ENCODE data around the gene SLC6A6.

SLC6A6 gene

GRCh38 chr3:14402304-14402811 lies at the start of gene SLC6A6:
SLC6A6 (plus strand) TSS chr3:14402606; CDS start chr3:14443635, 41,029 bp downstream.
- peak; percentile 92 for DNase-seq (ENCODE audit: low read depth)
- peak within 1 kb of the TSS; percentile 84 for H3K4me3 ChIP-seq (ENCODE audit: low read depth, low read length)

GRCh38 chr3:14353502-14353901 lies 48.9 kb upstream of the SLC6A6 start:
- no peak for DNase-seq (ENCODE audit: low read depth)
- H3K4me3 ChIP-seq (ENCODE audit: low read depth, low read length) = no peak overlapping the region

DNA sequence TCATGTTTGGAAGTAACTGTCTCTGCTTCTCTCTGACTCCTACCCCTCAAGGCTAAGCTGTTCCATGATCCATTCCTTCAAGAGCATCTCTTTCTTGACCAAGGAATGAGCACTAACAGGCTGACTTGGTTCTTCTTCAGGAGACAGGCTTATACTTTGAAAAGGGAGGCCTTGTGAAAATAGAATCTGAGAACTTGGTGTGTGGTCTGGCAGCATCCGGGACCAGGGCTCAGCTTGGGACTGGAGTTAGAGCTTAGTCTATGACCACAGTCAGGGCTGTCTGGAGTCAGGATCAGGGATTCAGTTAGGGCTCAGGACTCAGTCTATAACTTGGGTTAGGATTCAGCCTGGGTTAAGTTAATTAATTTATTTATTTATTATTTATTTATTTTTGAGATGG lies 44.9 kb upstream of the SLC6A6 start:
- DNase-seq (ENCODE audit: low read depth) = no peak
- H3K4me3 ChIP-seq (ENCODE audit: low read depth, low read length) = no peak overlapping the region

GRCh38 chr3:14358426-14359211 lies 43.8 kb upstream of the SLC6A6 start:
- no peak for DNase-seq (ENCODE audit: low read depth)
- no peak overlapping the region for H3K4me3 ChIP-seq (ENCODE audit: low read depth, low read length)

GRCh38 chr3:14359348-14359747 lies 43.1 kb upstream of the SLC6A6 start:
- DNase-seq (ENCODE audit: low read depth) = no peak
- H3K4me3 ChIP-seq (ENCODE audit: low read depth, low read length) = no peak overlapping the region

DNA sequence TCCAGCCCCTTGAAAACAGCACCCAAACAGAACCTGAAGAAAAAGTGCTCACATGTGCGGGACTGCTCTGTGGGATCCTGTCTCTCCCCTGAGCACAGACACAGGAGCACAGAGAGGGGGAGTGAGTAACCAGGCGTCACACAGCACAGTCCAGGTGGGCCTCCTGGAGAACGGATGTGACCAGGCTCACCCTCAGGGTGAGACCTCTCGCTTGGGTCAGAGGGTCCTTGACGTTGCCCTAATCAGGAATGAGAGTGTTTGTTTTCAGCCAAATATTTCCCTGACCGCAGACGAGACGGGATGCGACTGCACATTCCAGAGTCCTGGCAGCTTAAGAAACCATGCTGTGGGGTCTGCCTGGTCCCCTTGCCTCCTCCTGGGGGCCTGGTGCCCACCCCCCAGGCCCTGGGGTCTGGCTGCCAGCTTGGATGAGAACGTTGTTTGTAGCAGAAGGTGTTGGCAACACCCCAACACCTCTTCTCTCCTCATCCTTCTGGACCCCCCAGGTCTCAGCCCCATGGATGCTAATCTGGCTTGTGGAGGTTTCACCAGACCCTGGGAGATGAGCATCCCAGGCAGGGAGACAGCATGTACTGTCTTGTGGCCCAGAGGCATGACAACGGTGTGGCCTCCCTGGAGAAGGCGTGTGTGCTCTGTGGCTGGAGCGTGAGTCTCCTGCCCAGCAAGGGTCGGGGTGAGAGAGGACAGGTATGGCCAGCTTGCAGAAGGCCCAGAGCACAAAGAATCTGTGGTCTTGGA lies 42.1 kb upstream of the SLC6A6 start:
- H3K4me3 ChIP-seq (ENCODE audit: low read depth, low read length) = no peak overlapping the region
- DNase-seq (ENCODE audit: low read depth) = no peak

- H3K4me3 ChIP-seq (ENCODE audit: low read depth, low read length) = no peak overlapping the region
- DNase-seq (ENCODE audit: low read depth) = no peak
These were observed 41.2 kb upstream of the SLC6A6 start for GRCh38 chr3:14361068-14361677.

GRCh38 chr3:14362890-14363289 lies 39.5 kb upstream of the SLC6A6 start:
- no peak overlapping the region for H3K4me3 ChIP-seq (ENCODE audit: low read depth, low read length)
- DNase-seq (ENCODE audit: low read depth) = no peak

DNA sequence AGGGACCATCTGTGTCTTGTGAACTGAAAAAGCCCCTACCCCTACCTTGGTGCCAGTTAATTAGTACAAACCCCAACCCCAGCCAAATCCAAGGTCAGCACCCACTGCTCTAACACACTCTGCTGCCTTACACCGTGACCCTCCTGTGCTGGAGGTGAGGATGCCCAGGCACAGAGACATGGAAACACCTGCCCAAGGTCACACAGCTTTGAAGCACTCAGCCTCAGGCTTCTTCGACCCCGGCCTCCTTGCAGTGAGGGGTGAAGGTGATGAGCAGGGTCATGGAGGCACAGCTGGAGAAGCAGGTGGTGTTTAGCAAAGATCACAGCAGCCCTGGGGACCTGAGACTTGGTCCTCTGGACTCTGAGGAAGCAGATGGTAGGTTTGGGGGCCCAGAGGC lies 39.0 kb upstream of the SLC6A6 start:
- H3K4me3 ChIP-seq (ENCODE audit: low read depth, low read length) = no peak overlapping the region
- no peak for DNase-seq (ENCODE audit: low read depth)

GRCh38 chr3:14363991-14364390 lies 38.4 kb upstream of the SLC6A6 start:
- DNase-seq (ENCODE audit: low read depth) = no peak
- no peak overlapping the region for H3K4me3 ChIP-seq (ENCODE audit: low read depth, low read length)

- no peak for DNase-seq (ENCODE audit: low read depth)
- no peak overlapping the region for H3K4me3 ChIP-seq (ENCODE audit: low read depth, low read length)
These were observed 37.7 kb upstream of the SLC6A6 start for GRCh38 chr3:14364580-14365292.

- DNase-seq (ENCODE audit: low read depth) = no peak
- no peak overlapping the region for H3K4me3 ChIP-seq (ENCODE audit: low read depth, low read length)
These were observed 36.2 kb upstream of the SLC6A6 start for GRCh38 chr3:14366248-14366647.

GRCh38 chr3:14366915-14367823 lies 35.2 kb upstream of the SLC6A6 start:
- no peak overlapping the region for H3K4me3 ChIP-seq (ENCODE audit: low read depth, low read length)
- no peak for DNase-seq (ENCODE audit: low read depth)

GRCh38 chr3:14368146-14368545 lies 34.3 kb upstream of the SLC6A6 start:
- H3K4me3 ChIP-seq (ENCODE audit: low read depth, low read length) = no peak overlapping the region
- no peak for DNase-seq (ENCODE audit: low read depth)

GRCh38 chr3:14368885-14369284 lies 33.5 kb upstream of the SLC6A6 start:
- DNase-seq (ENCODE audit: low read depth) = no peak
- H3K4me3 ChIP-seq (ENCODE audit: low read depth, low read length) = no peak overlapping the region

GRCh38 chr3:14369675-14370669 lies 32.4 kb upstream of the SLC6A6 start:
- no peak for DNase-seq (ENCODE audit: low read depth)
- H3K4me3 ChIP-seq (ENCODE audit: low read depth, low read length) = no peak overlapping the region

- no peak overlapping the region for H3K4me3 ChIP-seq (ENCODE audit: low read depth, low read length)
- no peak for DNase-seq (ENCODE audit: low read depth)
These were observed 31.5 kb upstream of the SLC6A6 start for GRCh38 chr3:14370720-14371572.
